Colonic mucosa (tissue), 4 donors: ENCODE measurements around the gene ADAMTS1. TPM values are rescaled to one million over a fixed set of nuclear protein-coding genes. Genes with fewer than 3 reads are reported as not detected.

ENCODE experiments used
- DNase-seq: peaks from one replicate; pipeline ENCODE4 v3.0.0-alpha.2; 2020
- H3K27ac ChIP-seq: fragments of 200-600 bp; one replicate; pipeline ENCODE4 v1.8.0; 2021
- H3K27me3 ChIP-seq: fragments of 200-600 bp; one replicate; pipeline ENCODE4 v1.8.0; 2021
- H3K36me3 ChIP-seq: fragments of 200-600 bp; one replicate; pipeline ENCODE4 v1.8.0; 2021
- H3K4me1 ChIP-seq: fragments of 200-600 bp; one replicate; pipeline ENCODE4 v1.8.0; 2021; ENCODE audit warnings: mild to moderate bottlenecking
- H3K4me3 ChIP-seq: fragments of 200-600 bp; one replicate; pipeline ENCODE4 v1.8.0; 2021
- H3K9ac ChIP-seq, 2 donors: one replicate each; pipeline ENCODE4 v1.7.0; 2013; ENCODE audit warnings: control low read depth in 2 of 2, low read depth in 2 of 2, low read length in 2 of 2
- H3K9me3 ChIP-seq: fragments of 200-600 bp; one replicate; pipeline ENCODE4 v1.8.0; 2021
- CTCF ChIP-seq: fragments of 200-600 bp; IDR thresholded peaks from one replicate; pipeline ENCODE4 v1.8.0; 2022; ENCODE audit warnings: antibody characterized with exemption, mild to moderate bottlenecking
- intact Hi-C: fragments of 100-400 bp; cut with DNase I; formaldehyde crosslinking; loops from one replicate; pipeline ENCODE4 v1.14.1; 2022
- total RNA-seq, 2 donors: library from RNA; stranded (reverse); fragmentation: NEBNext Ultra II Directional in 1 of 2; extraction: Animal tissue kit (Norgen Biotek cat#: 25700) in 1 of 2; gene quantifications; one replicate each; pipeline ENCODE4 v1.2.1, GENCODE V29; 2021
- donor health status: healthy.
- donor health status: DM: no; HTN: no; CAD: no.
- donor health status: DM: no; HTN: no; CAD: no.

The ADAMTS1 gene
- total RNA-seq, 2 donors from 2014 or later, result 12.5 to 26.8 TPM

- Histone ChIP-seq H3K36me3 (no peaks in the 10 kb centered on the region), H3K27ac (no peak overlapping the region), H3K9me3 (no peaks in the 10 kb centered on the region), H3K4me3 (no peak overlapping the region), H3K9ac (no peak overlapping the region), H3K27me3 (no peaks in the 10 kb centered on the region), H3K4me1 (no peaks in the 10 kb centered on the region)
- no peak for DNase-seq
- intact Hi-C loops, result no loop called here
- TF ChIP-seq CTCF, result no peak
These were observed 18.4 kb downstream of the ADAMTS1 start for GRCh38 chr21:26826801-26827200.

GRCh38 chr21:26820509-26820908 lies 24.7 kb downstream of the ADAMTS1 start:
- TF ChIP-seq CTCF, result no peak
- H3K9ac ChIP-seq, result no peak overlapping the region
- intact Hi-C loops, result no loop called here
- no peak overlapping the region for H3K4me3 ChIP-seq
- no peaks in the 10 kb centered on the region for H3K4me1 ChIP-seq
- no peak overlapping the region for H3K27ac ChIP-seq
- no peak for DNase-seq
- no peaks in the 10 kb centered on the region for H3K36me3 ChIP-seq
- H3K27me3 ChIP-seq, result no peaks in the 10 kb centered on the region
- H3K9me3 ChIP-seq, result no peaks in the 10 kb centered on the region

- no peak for TF ChIP-seq CTCF
- Histone ChIP-seq H3K4me1 (no peaks in the 10 kb centered on the region), H3K27me3 (no peaks in the 10 kb centered on the region), H3K9me3 (no peaks in the 10 kb centered on the region), H3K36me3 (no peaks in the 10 kb centered on the region), H3K4me3 (no peak overlapping the region), H3K9ac (no peak overlapping the region), H3K27ac (no peak overlapping the region)
- no peak for DNase-seq
- intact Hi-C loops, result no loop called here
These were observed 25.4 kb downstream of the ADAMTS1 start for GRCh38 chr21:26819740-26820324.

- TF ChIP-seq CTCF, result no peak
- H3K36me3 ChIP-seq, result no peaks in the 10 kb centered on the region
- no peak overlapping the region for H3K9ac ChIP-seq
- no peak overlapping the region for H3K4me3 ChIP-seq
- H3K27me3 ChIP-seq, result no peaks in the 10 kb centered on the region
- H3K27ac ChIP-seq, result no peak overlapping the region
- no peaks in the 10 kb centered on the region for H3K4me1 ChIP-seq
- DNase-seq, result no peak
- H3K9me3 ChIP-seq, result no peaks in the 10 kb centered on the region
- intact Hi-C loops, result no loop called here
These were observed 26.3 kb downstream of the ADAMTS1 start for GRCh38 chr21:26818906-26819305.

- Histone ChIP-seq H3K9me3 (no peaks in the 10 kb centered on the region), H3K36me3 (no peaks in the 10 kb centered on the region), H3K9ac (no peak overlapping the region), H3K4me3 (no peak overlapping the region), H3K27me3 (no peaks in the 10 kb centered on the region), H3K27ac (no peak overlapping the region), H3K4me1 (no peaks in the 10 kb centered on the region)
- no peak for TF ChIP-seq CTCF
- no peak for DNase-seq
- intact Hi-C loops, result no loop called here
These were observed 30.0 kb downstream of the ADAMTS1 start for GRCh38 chr21:26815197-26815596.
